Vagina (tissue), 2 donors: ENCODE data around the gene MARCHF3. TPM values are rescaled to one million over a fixed set of nuclear protein-coding genes. Genes with fewer than 3 reads are reported as not detected.

Experiments
- DNase-seq, 2 donors: peaks; one replicate each; pipeline ENCODE4 v3.0.0-alpha.2; 2017; ENCODE audit errors: extremely low spot score in 2 of 2
- H3K27ac ChIP-seq: fragments of 200-600 bp; sonication (generic); one replicate; pipeline ENCODE4 v1.5.1; 2019
- H3K27me3 ChIP-seq: fragments of 200-600 bp; sonication (generic); one replicate; pipeline ENCODE4 v1.5.1; 2019
- H3K36me3 ChIP-seq, 2 donors: fragments of 200-600 bp; sonication (generic); one replicate each; pipeline ENCODE4 v1.5.1; 2017 to 2019
- H3K4me1 ChIP-seq: fragments of 200-600 bp; sonication (generic); one replicate; pipeline ENCODE4 v1.5.1; 2019
- H3K4me3 ChIP-seq, 2 donors: fragments of 200-600 bp; sonication (generic); 1 replicate in 1 of 2; 2 replicates in 1 of 2; pipeline ENCODE4 v1.5.1; 2016 to 2019
- H3K9me3 ChIP-seq: fragments of 200-600 bp; sonication (generic); one replicate; pipeline ENCODE4 v1.5.1; 2019
- POLR2A ChIP-seq, 2 donors: fragments of 450-650 bp; IDR thresholded peaks; one replicate each; pipeline ENCODE4 v1.6.1; 2017; ENCODE audit warnings: antibody characterized with exemption in 2 of 2, mild to moderate bottlenecking in 2 of 2, moderate library complexity in 2 of 2
- POLR2AphosphoS5 ChIP-seq, 2 donors: sonication (generic); formaldehyde crosslinking; IDR thresholded peaks; one replicate each; pipeline ENCODE4 v1.9.0; 2017; ENCODE audit warnings: antibody characterized with exemption in 2 of 2, mild to moderate bottlenecking in 2 of 2, low read depth in 1 of 2; ENCODE audit not compliant: insufficient read depth in 1 of 2
- intact Hi-C: fragments of 100-400 bp; cut with DNase I; formaldehyde crosslinking; loops from one replicate; pipeline ENCODE4 v1.15.1; 2023
- total RNA-seq: library from RNA; depleted of rRNA; stranded (reverse); fragments of >200 nt; gene quantifications from one replicate; pipeline ENCODE4 v1.2.3, GENCODE V29; 2016
- TF ChIP-seq, protein P1 (sequence below), 3 experiments: fragments of 450-650 bp in 2 of 3; fragments of 200-600 bp in 1 of 3; sonication (generic) in 1 of 3; IDR thresholded peaks; one replicate each; pipeline ENCODE4 v1.5.1; 2017 to 2019; ENCODE audit warnings: antibody characterized with exemption in 3 of 3, mild to moderate bottlenecking in 2 of 3, moderate library complexity in 2 of 3

Gene MARCHF3
- total RNA-seq, 1 donor from 2014 or later, result 2.0 TPM

DNA sequence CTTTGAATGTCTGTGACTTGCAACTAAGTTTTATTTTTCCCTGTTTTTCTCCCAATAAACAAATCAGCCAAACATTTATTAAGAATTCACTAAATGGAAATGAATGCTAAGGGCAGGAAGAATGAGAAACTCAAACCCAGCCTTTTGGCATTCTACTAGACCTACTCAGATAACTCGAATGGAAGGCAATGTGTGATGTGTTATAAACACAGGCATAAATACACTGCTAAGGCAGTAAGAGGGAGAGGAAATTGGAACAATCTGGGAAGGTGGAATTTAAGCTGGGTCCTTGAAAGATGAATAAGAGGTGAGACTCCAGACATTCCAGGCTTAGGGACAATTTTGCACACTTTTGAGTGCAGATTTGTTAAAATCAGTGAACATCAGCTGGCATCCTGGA, 34.7 kb downstream of the MARCHF3 start:
- Histone ChIP-seq H3K4me3 (no peak overlapping the region), H3K36me3 (no peaks in the 10 kb centered on the region), H3K4me1 (no peaks in the 10 kb centered on the region), H3K27ac (no peak overlapping the region), H3K27me3 (no peaks in the 10 kb centered on the region), H3K9me3 (no peaks in the 10 kb centered on the region)
- intact Hi-C loops, result no loop called here
- TF ChIP-seq POLR2A (IDR thresholded peaks at IDR 0.05) (no peak), POLR2AphosphoS5 (IDR thresholded peaks at IDR 0.05; ENCODE audit: insufficient read depth in 1 of 2, low read depth in 1 of 2) (no peak)
- TF ChIP-seq, protein P1, sequence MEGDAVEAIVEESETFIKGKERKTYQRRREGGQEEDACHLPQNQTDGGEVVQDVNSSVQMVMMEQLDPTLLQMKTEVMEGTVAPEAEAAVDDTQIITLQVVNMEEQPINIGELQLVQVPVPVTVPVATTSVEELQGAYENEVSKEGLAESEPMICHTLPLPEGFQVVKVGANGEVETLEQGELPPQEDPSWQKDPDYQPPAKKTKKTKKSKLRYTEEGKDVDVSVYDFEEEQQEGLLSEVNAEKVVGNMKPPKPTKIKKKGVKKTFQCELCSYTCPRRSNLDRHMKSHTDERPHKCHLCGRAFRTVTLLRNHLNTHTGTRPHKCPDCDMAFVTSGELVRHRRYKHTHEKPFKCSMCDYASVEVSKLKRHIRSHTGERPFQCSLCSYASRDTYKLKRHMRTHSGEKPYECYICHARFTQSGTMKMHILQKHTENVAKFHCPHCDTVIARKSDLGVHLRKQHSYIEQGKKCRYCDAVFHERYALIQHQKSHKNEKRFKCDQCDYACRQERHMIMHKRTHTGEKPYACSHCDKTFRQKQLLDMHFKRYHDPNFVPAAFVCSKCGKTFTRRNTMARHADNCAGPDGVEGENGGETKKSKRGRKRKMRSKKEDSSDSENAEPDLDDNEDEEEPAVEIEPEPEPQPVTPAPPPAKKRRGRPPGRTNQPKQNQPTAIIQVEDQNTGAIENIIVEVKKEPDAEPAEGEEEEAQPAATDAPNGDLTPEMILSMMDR (IDR thresholded peaks at IDR 0.05), result no peak
- no peak for DNase-seq

DNA sequence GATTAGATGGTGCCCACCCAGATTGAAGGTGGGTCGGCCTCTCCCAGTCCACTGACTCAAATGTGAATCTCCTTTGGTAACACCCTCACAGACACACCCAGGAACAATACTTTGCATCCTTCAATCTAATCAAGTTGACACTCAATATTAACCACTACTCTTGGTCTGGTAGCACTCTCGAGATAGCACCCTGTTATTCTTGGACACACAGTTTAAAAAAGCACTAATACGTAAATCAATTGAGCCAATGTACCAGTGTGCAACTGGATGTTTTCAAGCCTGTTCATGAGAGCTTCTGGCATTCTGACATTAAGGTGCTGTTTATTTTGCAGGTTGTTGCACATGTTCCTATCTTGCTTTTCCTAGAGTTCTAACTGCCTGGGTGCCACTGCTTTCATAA, 35.3 kb downstream of the MARCHF3 start:
- Histone ChIP-seq H3K27ac (no peak overlapping the region), H3K9me3 (no peaks in the 10 kb centered on the region), H3K27me3 (no peaks in the 10 kb centered on the region), H3K4me3 (no peak overlapping the region), H3K4me1 (no peaks in the 10 kb centered on the region), H3K36me3 (no peaks in the 10 kb centered on the region)
- intact Hi-C loops, result no loop called here
- no peak for TF ChIP-seq POLR2A (IDR thresholded peaks at IDR 0.05)
- TF ChIP-seq POLR2AphosphoS5 (IDR thresholded peaks at IDR 0.05; ENCODE audit: insufficient read depth in 1 of 2, low read depth in 1 of 2), result no peak
- no peak for DNase-seq

DNA sequence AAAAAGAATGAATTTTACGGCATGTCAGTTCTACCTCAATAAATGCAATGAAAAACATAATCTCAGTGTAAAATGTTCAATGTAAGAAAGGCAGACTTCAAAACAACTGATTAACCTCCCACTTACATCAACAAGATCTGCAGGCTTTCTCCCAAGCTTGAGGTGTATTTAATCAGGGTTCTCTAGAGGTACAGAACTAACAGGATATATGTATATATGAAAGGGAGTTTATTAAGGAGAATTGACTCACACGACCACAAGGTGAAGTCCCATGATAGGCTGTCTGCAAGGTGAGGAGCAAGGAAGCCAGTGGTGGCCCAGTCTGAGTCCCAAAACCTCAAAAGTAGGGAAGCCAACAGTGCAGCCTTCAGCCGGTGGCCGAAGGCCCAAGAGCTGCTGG, 35.9 kb downstream of the MARCHF3 start:
- Histone ChIP-seq H3K36me3 (no peaks in the 10 kb centered on the region), H3K27ac (no peak overlapping the region), H3K9me3 (no peaks in the 10 kb centered on the region), H3K27me3 (no peaks in the 10 kb centered on the region), H3K4me3 (no peak overlapping the region), H3K4me1 (no peaks in the 10 kb centered on the region)
- intact Hi-C loops, result no loop called here
- DNase-seq, result no peak
- no peak for TF ChIP-seq POLR2A (IDR thresholded peaks at IDR 0.05)
- TF ChIP-seq POLR2AphosphoS5 (IDR thresholded peaks at IDR 0.05; ENCODE audit: insufficient read depth in 1 of 2, low read depth in 1 of 2), result no peak
- TF ChIP-seq, protein P1 (IDR thresholded peaks at IDR 0.05), result no peak

DNA sequence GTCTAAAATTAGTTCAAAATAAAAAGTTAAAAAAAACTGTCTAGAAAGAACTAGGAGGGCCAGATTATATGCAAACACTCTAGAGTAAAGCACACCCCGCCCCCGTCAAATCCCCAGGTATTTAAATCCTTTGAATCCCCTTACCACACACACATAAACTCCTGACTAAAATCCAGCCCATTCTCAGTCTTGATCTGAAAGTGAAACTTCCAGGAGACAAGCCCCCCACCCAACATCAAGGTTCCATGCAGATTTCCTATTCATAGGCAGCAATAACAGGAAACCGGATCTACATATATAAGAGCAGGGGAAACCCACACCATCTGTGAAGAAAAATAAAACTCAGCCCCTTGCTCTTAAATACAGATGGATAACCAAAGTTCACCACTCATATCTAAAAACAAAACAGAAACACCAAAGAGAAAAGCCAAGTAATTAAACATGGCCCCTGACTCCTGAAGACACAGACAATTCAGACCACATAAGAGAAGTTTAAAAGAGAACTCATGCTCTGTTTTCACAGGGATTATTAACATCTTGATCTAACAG, 42.3 kb downstream of the MARCHF3 start:
- no peak overlapping the region for H3K27ac ChIP-seq
- no peaks in the 10 kb centered on the region for H3K36me3 ChIP-seq
- no peaks in the 10 kb centered on the region for H3K27me3 ChIP-seq
- TF ChIP-seq POLR2A (IDR thresholded peaks at IDR 0.05), result no peak
- TF ChIP-seq POLR2AphosphoS5 (IDR thresholded peaks at IDR 0.05; ENCODE audit: insufficient read depth in 1 of 2, low read depth in 1 of 2), result no peak
- TF ChIP-seq, protein P1 (IDR thresholded peaks at IDR 0.05), result no peak
- no peak for DNase-seq
- H3K9me3 ChIP-seq, result no peaks in the 10 kb centered on the region
- H3K4me1 ChIP-seq, result no peaks in the 10 kb centered on the region
- intact Hi-C loops, result loop anchor here (5.0 kb wide), 1 partner anchor 514 kb away; no protein-coding TSS in a partner anchor
- no peak overlapping the region for H3K4me3 ChIP-seq

DNA sequence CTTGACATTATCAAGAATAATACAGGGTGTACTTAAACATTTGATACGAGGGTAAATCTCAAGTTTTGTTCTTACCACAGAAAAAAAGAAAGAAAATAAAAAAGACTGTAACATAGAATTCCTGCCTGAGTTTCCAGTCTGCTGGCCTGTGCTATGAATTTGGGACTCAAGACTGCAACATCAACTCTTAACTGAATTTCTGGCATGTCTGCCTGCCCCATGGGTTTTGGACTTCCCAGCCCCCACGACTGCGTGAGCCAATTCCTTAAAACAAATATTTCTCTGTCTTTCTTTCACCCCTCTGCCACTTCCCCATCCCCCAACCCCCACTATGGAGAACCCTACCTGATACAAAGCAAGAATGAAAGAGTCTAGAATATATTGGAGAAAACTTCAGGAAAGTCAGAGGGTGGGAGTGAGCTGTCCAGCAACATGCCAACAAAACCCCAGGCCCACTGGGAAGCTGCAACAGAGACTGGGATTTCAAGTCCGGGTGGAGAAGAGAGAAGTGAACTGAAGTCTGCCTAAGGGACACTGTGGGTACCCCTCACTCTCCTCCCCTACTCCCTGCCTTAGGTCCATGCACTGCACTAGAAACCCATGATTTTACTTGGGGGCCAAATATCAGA, 43.0 kb downstream of the MARCHF3 start:
- Histone ChIP-seq H3K27ac (no peak overlapping the region), H3K4me3 (no peak overlapping the region), H3K4me1 (no peaks in the 10 kb centered on the region), H3K36me3 (no peaks in the 10 kb centered on the region), H3K9me3 (no peaks in the 10 kb centered on the region), H3K27me3 (no peaks in the 10 kb centered on the region)
- intact Hi-C loops, result loop anchor here (5.0 kb wide), 1 partner anchor 515 kb away; no protein-coding TSS in a partner anchor
- TF ChIP-seq POLR2AphosphoS5 (IDR thresholded peaks at IDR 0.05; ENCODE audit: insufficient read depth in 1 of 2, low read depth in 1 of 2) (no peak), POLR2A (IDR thresholded peaks at IDR 0.05) (no peak)
- TF ChIP-seq, protein P1 (IDR thresholded peaks at IDR 0.05), result no peak
- no peak for DNase-seq
